ENCODE results near the gene GIT2.

GIT2 gene

DNA sequence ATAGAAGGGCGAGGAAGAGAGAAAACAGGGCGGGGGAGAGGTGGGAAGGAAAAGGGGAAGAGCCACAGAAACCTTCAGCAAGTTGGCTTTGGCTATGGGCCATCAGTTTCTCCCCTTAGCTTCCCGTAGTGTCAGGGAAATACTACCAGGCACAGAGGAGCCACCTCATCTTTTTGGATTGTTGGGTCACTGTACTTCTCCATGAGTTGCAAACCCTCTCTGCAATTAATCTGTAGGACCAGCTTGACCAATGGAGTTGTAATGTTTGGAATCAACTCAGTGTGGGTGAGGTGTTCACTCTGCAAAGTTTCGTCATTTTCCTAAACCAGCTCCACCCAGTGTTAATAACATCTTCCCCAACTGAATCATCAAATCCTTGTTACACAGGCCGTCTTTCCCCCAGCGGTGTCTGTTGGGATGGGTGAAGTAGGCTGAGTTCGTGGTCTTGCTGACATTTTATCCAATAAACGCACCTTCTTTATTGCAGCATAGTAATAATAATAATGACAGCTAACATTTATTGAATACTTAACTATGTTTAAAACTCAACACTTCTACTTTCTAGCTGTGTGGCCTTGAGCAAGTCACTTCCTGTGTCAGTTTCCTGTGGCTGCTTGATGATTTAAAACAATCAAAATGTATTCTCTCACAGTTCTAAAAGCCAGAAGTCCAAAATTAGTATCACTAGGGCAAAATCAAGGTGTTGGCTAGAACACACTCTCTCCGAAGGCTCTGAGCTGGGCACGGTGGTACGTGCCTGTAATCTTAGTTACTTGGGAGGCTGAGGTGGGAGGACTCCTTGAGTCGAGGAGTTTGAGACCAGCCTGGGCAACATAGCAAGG is 107.8 kb downstream of the GIT2 start:
- no peak for DNase-seq

- DNase-seq, result no peak
Measured at GRCh38 chr12:109885616-109886015, 110.6 kb downstream of the GIT2 start.

GRCh38 chr12:109883461-109883860 is 112.7 kb downstream of the GIT2 start:
- no peak for DNase-seq

- DNase-seq, result no peak
Measured at GRCh38 chr12:109881752-109882151, 114.4 kb downstream of the GIT2 start.

DNA sequence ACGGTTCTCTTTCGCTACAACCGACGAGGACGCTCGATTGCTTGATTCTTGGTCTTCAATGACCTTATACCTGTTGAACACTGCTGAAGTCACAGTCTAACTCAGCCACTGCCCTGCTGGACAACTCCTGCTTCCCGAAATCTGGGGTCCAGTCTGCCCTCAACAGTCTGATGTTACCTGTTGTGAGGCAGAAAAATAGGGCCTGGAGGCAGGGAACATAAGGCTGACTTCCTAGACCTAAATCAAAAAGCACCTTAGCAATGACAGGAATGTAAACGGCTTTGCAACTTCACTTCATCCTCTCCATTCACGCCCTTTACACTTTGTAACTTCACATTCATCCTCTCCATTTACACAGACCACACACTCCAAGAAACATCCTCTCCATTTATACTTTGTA is 115.2 kb downstream of the GIT2 start:
- DNase-seq, result no peak

- DNase-seq, result peak; percentile 86
Measured at GRCh38 chr12:109880043-109880931, 115.9 kb downstream of the GIT2 start, which contains the start of gene GLTP. GLTP (minus strand) TSS chr12:109880541; CDS start chr12:109880374, 167 bp downstream.

Data from NCI-H510A (cell line).